ENCODE data around the gene FUOM. TPM values are rescaled to one million over a fixed set of nuclear protein-coding genes. Genes with fewer than 3 reads are reported as not detected.

FUOM gene
- total RNA-seq, 2 experiments from 2014 or later = 30.4 to 46.0 TPM

GRCh38 chr10:133307776-133308420 is 49.9 kb downstream of the FUOM start:
- H3K4me2 ChIP-seq (ENCODE audit: low read length) = peak overlapping the region; percentile 88
- no peak for TF ChIP-seq EZH2phosphoT487 (IDR thresholded peaks at IDR 0.05; ENCODE audit: borderline replicate concordance, low read depth, low read length)
- TF ChIP-seq, protein P1, sequence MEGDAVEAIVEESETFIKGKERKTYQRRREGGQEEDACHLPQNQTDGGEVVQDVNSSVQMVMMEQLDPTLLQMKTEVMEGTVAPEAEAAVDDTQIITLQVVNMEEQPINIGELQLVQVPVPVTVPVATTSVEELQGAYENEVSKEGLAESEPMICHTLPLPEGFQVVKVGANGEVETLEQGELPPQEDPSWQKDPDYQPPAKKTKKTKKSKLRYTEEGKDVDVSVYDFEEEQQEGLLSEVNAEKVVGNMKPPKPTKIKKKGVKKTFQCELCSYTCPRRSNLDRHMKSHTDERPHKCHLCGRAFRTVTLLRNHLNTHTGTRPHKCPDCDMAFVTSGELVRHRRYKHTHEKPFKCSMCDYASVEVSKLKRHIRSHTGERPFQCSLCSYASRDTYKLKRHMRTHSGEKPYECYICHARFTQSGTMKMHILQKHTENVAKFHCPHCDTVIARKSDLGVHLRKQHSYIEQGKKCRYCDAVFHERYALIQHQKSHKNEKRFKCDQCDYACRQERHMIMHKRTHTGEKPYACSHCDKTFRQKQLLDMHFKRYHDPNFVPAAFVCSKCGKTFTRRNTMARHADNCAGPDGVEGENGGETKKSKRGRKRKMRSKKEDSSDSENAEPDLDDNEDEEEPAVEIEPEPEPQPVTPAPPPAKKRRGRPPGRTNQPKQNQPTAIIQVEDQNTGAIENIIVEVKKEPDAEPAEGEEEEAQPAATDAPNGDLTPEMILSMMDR (conservative IDR thresholded peaks at IDR 0.05; ENCODE audit: low read length) = peak; percentile 85
- CTCF ChIA-PET (ENCODE audit: unreplicated experiment) = interaction anchor here (0.5 to 1.1 kb wide), 3 partner anchors 16 to 45 kb away, joined by 3 read pairs; no protein-coding TSS in a partner anchor
- H3K4me3 ChIP-seq (ENCODE audit: low read depth, low read length, poor library complexity, severe bottlenecking) = peak overlapping the region; percentile 82
- H3K9me3 ChIP-seq (ENCODE audit: low read length) = no peaks in the 10 kb centered on the region
- intact Hi-C loops (cut with micrococcal nuclease; ENCODE audit: unreplicated experiment) = loop anchor here (1.0 to 5.0 kb wide), 4 partner anchors 17 to 189 kb away; partner anchors contain the start of gene MTG1
- peaks cover 12% of the 10 kb centered on the region for H3K4me1 ChIP-seq (ENCODE audit: insufficient read depth, low read length, poor library complexity, severe bottlenecking)
- peak overlapping the region; percentile 75 for H3K27ac ChIP-seq (ENCODE audit: low read depth, low read length, poor library complexity, severe bottlenecking)
- POLR2A ChIA-PET = no interaction called here
- no TSS peak for BruUV-seq (replicated peaks)
- peak overlapping the region; percentile 63 for H2AFZ ChIP-seq (ENCODE audit: low read length)
- H4K20me1 ChIP-seq (ENCODE audit: insufficient read depth, low read length) = no peaks in the 10 kb centered on the region
- peaks cover 32% of the 10 kb centered on the region for H3K36me3 ChIP-seq (ENCODE audit: insufficient read depth, low read length)
- DNase-seq (ENCODE audit: low spot score) = peak; percentile 86
- H3K9me2 ChIP-seq (ENCODE audit: insufficient read depth, low read length) = no peaks in the 10 kb centered on the region
- peaks cover 33% of the 10 kb centered on the region for H3K79me2 ChIP-seq (ENCODE audit: insufficient read depth, low read depth, low read length)

DNA sequence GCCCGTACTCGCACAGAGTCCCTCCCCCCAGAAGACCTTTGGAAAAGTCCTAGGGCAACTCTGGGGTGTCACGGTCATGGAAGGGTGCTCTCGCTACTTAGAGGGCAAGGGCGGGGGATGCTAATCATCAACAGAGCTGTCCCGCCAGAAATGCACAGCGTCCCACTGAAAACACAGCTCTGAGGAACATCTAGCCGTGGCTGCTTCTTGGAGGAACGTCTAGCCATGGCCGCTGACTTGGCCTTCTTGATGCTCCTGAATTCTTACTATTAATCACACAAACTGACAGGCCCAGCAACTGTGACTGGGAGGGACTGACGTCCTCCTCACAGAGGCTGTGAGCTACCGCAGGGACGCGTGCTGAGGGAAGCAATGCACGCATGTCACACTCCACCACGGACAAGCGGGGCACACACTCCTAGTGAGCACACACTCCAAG is 50.9 kb downstream of the FUOM start:
- H3K9me2 ChIP-seq (ENCODE audit: insufficient read depth, low read length) = no peaks in the 10 kb centered on the region
- H3K4me2 ChIP-seq (ENCODE audit: low read length) = peak overlapping the region; percentile 88
- no peak overlapping the region for H2AFZ ChIP-seq (ENCODE audit: low read length)
- TF ChIP-seq, protein P1 (conservative IDR thresholded peaks at IDR 0.05; ENCODE audit: low read length) = no peak
- no peak for TF ChIP-seq EZH2phosphoT487 (IDR thresholded peaks at IDR 0.05; ENCODE audit: borderline replicate concordance, low read depth, low read length)
- CTCF ChIA-PET (ENCODE audit: unreplicated experiment) = interaction anchor here (1.1 kb wide), 1 partner anchor 23 kb away, joined by 3 read pairs; no protein-coding TSS in a partner anchor
- POLR2A ChIA-PET = interaction anchor here (1.2 kb wide), 1 partner anchor 83 kb away, joined by 3 read pairs; no protein-coding TSS in a partner anchor
- DNase-seq (ENCODE audit: low spot score) = no peak
- H4K20me1 ChIP-seq (ENCODE audit: insufficient read depth, low read length) = no peaks in the 10 kb centered on the region
- no peak overlapping the region for H3K27ac ChIP-seq (ENCODE audit: low read depth, low read length, poor library complexity, severe bottlenecking)
- intact Hi-C loops (cut with micrococcal nuclease; ENCODE audit: unreplicated experiment) = loop anchor here (1.0 to 5.0 kb wide), 3 partner anchors 45 to 190 kb away; partner anchors contain the start of gene MTG1
- peak overlapping the region; percentile 82 for H3K4me3 ChIP-seq (ENCODE audit: low read depth, low read length, poor library complexity, severe bottlenecking)
- no TSS peak for BruUV-seq (replicated peaks)
- H3K9me3 ChIP-seq (ENCODE audit: low read length) = no peaks in the 10 kb centered on the region
- H3K36me3 ChIP-seq (ENCODE audit: insufficient read depth, low read length) = peaks cover 32% of the 10 kb centered on the region
- peaks cover 33% of the 10 kb centered on the region for H3K79me2 ChIP-seq (ENCODE audit: insufficient read depth, low read depth, low read length)
- H3K4me1 ChIP-seq (ENCODE audit: insufficient read depth, low read length, poor library complexity, severe bottlenecking) = peaks cover 12% of the 10 kb centered on the region

DNA sequence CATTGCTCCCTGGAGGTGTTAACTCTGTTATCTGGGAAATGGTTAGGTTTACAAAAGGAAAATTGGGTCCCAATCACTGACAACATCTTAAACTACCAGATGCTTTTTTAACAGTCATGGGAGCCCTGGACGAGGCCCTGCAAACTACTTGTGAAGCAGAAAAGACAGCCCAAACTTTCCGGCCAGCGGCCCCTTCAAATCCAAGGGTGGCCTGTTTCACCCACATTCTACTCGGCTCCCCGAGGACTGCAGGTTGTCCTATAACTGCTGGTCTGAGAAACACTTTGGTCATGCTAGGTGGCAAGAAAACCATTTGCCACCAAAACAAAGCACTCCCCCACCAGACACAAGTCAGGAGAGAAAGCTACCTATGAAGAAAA is 51.7 kb downstream of the FUOM start:
- H3K4me2 ChIP-seq (ENCODE audit: low read length) = no peak overlapping the region

More for the DNA sequence above, 51.7 kb downstream of the FUOM start:
- H3K27ac ChIP-seq (ENCODE audit: low read depth, low read length, poor library complexity, severe bottlenecking) = no peak overlapping the region
- no peak for DNase-seq (ENCODE audit: low spot score)
- POLR2A ChIA-PET = interaction anchor here (1.2 kb wide), 1 partner anchor 84 kb away, joined by 3 read pairs; no protein-coding TSS in a partner anchor
- H3K9me2 ChIP-seq (ENCODE audit: insufficient read depth, low read length) = no peaks in the 10 kb centered on the region
- H3K4me1 ChIP-seq (ENCODE audit: insufficient read depth, low read length, poor library complexity, severe bottlenecking) = peaks cover 12% of the 10 kb centered on the region
- H3K79me2 ChIP-seq (ENCODE audit: insufficient read depth, low read depth, low read length) = peaks cover 33% of the 10 kb centered on the region
- no TSS peak for BruUV-seq (replicated peaks)
- no peak overlapping the region for H3K4me3 ChIP-seq (ENCODE audit: low read depth, low read length, poor library complexity, severe bottlenecking)
- TF ChIP-seq, protein P1 (conservative IDR thresholded peaks at IDR 0.05; ENCODE audit: low read length) = no peak
- no peak for TF ChIP-seq EZH2phosphoT487 (IDR thresholded peaks at IDR 0.05; ENCODE audit: borderline replicate concordance, low read depth, low read length)
- peaks cover 24% of the 10 kb centered on the region for H3K36me3 ChIP-seq (ENCODE audit: insufficient read depth, low read length)
- no peak overlapping the region for H2AFZ ChIP-seq (ENCODE audit: low read length)
- no peaks in the 10 kb centered on the region for H3K9me3 ChIP-seq (ENCODE audit: low read length)
- intact Hi-C loops (cut with micrococcal nuclease; ENCODE audit: unreplicated experiment) = loop anchor here (5.0 kb wide), 2 partner anchors 44 to 86 kb away; partner anchors contain the start of gene MTG1
- CTCF ChIA-PET (ENCODE audit: unreplicated experiment) = no interaction called here
- no peaks in the 10 kb centered on the region for H4K20me1 ChIP-seq (ENCODE audit: insufficient read depth, low read length)

Data from OCI-LY7 (cell line).